Mammary epithelial cell (primary cell): Measurements from ENCODE around the gene EVC2.

Source experiments
- EZH2 ChIP-seq: IDR thresholded peaks from 2 replicates; pipeline ENCODE4 v1.6.1; 2012; ENCODE audit warnings: low read length, inconsistent platforms, borderline replicate concordance
- TF ChIP-seq, protein P1 (sequence below), 2 donors: IDR thresholded peaks in 1 of 2; conservative IDR thresholded peaks in 1 of 2; 2 replicates each; pipeline ENCODE4 v1.5.1; 2011 to 2012; ENCODE audit warnings: inconsistent platforms in 2 of 2, low read length in 2 of 2, mild to moderate bottlenecking in 2 of 2, control low read depth in 1 of 2, low read depth in 1 of 2; ENCODE audit not compliant: insufficient read depth in 1 of 2; ENCODE audit errors: extremely low read depth in 1 of 2

DNA sequence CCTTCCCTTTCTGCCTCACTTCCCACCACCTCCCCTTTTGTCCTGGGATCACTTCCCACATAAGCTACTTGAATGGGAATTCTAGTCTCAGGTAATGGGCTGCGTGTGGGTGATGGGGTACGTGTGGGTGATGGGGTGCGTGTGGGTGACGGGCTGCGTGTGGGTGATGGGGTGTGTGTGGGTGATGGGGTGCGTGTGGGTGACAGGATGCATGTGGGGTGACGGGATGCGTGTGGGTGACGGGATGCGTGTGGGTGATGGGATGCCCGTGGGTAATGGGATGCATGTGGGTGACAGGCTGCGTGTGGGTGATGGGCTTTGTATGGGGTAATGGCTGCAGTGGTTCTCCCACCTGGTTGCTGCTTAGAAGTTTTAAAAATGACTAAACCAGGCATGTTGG lies 43.6 kb downstream of the EVC2 start:
- TF ChIP-seq, protein P1, sequence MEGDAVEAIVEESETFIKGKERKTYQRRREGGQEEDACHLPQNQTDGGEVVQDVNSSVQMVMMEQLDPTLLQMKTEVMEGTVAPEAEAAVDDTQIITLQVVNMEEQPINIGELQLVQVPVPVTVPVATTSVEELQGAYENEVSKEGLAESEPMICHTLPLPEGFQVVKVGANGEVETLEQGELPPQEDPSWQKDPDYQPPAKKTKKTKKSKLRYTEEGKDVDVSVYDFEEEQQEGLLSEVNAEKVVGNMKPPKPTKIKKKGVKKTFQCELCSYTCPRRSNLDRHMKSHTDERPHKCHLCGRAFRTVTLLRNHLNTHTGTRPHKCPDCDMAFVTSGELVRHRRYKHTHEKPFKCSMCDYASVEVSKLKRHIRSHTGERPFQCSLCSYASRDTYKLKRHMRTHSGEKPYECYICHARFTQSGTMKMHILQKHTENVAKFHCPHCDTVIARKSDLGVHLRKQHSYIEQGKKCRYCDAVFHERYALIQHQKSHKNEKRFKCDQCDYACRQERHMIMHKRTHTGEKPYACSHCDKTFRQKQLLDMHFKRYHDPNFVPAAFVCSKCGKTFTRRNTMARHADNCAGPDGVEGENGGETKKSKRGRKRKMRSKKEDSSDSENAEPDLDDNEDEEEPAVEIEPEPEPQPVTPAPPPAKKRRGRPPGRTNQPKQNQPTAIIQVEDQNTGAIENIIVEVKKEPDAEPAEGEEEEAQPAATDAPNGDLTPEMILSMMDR (conservative IDR thresholded peaks at IDR 0.05 in 1 of 2, IDR thresholded peaks at IDR 0.05 in 1 of 2; ENCODE audit: extremely low read depth in 1 of 2, insufficient read depth in 1 of 2, low read depth in 1 of 2, low read length in 2 of 2), result no peak
- no peak for TF ChIP-seq EZH2
